ENCODE data around the gene USF3. TPM values are rescaled to one million over a fixed set of nuclear protein-coding genes. Genes with fewer than 3 reads are reported as not detected.

The USF3 gene
- total and polyA plus RNA-seq, 4 donors = 5.2 to 21.3 (median 9.8) TPM

DNA sequence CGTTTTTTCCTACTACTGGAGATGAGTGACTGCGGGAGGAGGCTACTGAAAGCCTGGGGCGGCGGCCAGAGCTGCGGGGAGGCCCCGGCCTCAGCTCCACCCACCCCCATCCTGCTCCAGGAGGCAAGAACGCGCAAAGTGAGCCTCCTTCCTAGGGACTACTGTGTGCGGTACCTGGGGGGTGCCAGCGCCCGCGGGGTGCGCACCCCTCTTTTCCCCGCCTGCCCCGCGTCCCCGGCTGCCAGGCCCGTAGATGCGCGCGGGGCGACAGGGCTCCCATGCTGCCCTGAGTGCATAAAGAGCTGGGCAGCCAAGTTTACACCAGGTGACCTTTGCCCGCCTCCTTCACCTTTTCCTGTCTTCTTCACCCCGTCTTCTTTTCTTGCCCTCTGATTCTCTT lies 2.5 kb upstream of the USF3 start:
- H3K4me3 ChIP-seq = no peak overlapping the region
- H3K27me3 ChIP-seq (ENCODE audit: control insufficient read depth in 3 of 3, insufficient read depth in 3 of 3, low read length in 2 of 3) = no peaks in the 10 kb centered on the region
- WGBS, 2 donors = 26 to 40% methylated on average over 24 of the region's 24 CpGs
- TF ChIP-seq, protein P1, sequence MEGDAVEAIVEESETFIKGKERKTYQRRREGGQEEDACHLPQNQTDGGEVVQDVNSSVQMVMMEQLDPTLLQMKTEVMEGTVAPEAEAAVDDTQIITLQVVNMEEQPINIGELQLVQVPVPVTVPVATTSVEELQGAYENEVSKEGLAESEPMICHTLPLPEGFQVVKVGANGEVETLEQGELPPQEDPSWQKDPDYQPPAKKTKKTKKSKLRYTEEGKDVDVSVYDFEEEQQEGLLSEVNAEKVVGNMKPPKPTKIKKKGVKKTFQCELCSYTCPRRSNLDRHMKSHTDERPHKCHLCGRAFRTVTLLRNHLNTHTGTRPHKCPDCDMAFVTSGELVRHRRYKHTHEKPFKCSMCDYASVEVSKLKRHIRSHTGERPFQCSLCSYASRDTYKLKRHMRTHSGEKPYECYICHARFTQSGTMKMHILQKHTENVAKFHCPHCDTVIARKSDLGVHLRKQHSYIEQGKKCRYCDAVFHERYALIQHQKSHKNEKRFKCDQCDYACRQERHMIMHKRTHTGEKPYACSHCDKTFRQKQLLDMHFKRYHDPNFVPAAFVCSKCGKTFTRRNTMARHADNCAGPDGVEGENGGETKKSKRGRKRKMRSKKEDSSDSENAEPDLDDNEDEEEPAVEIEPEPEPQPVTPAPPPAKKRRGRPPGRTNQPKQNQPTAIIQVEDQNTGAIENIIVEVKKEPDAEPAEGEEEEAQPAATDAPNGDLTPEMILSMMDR (IDR thresholded peaks at IDR 0.05; ENCODE audit: control extremely low read depth, extremely low read depth) = no peak
- peak overlapping the region in 1 of 2 donors; percentile 23 for H3K9ac ChIP-seq (ENCODE audit: insufficient read depth in 1 of 2, low read length in 2 of 2)
- no peaks in the 10 kb centered on the region for H3K9me3 ChIP-seq (ENCODE audit: control insufficient read depth in 4 of 4, insufficient read depth in 3 of 4, low read length in 3 of 4)
- peak overlapping the region in 1 of 2 donors; percentile 45 for H3K27ac ChIP-seq (ENCODE audit: low read depth in 1 of 2, low read length in 1 of 2)
- ATAC-seq (ENCODE audit: insufficient read depth, low FRiP score) (no peak), DNase-seq (peak; percentile 13 to 35 (median 16))
- peaks cover 0 to 27% (median 13%) of the 10 kb centered on the region in 5 donors for H3K4me1 ChIP-seq (ENCODE audit: control insufficient read depth in 5 of 5, insufficient read depth in 5 of 5, low read length in 5 of 5)
- H3K36me3 ChIP-seq (ENCODE audit: control insufficient read depth in 4 of 4, insufficient read depth in 4 of 4, low read length in 4 of 4) = no peaks in the 10 kb centered on the region

DNA sequence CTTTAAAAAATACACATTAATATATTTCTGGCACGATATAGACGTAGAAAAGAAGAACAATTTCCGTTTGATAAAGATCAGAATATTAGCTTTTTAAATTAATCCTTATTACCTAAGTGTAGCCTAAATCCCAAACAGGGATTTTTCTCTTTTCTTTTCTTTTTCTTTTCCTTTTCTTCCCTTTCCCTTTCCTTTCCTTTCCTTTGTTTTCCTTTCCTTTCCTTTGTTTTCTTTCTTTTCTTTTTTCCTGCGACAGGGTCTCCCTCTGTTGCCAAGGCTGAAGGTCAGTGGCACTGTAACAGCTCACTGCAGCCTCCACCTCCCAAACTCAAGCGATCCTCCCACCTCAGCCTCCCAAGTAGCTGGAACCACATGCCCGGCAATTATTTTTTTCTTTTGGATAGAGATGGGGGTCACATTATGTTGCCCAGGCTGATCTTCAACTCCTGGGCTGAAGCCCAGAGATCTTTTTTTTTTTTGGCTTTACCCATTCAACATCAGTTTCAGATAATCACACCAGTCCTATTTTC lies 1.8 kb upstream of the USF3 start:
- DNase-seq (no peak), ATAC-seq (ENCODE audit: insufficient read depth, low FRiP score) (no peak)
- TF ChIP-seq, protein P1 (IDR thresholded peaks at IDR 0.05; ENCODE audit: control extremely low read depth, extremely low read depth) = no peak
- Histone ChIP-seq H3K4me3 (no peak overlapping the region), H3K9ac (ENCODE audit: insufficient read depth in 1 of 2, low read length in 2 of 2) (peak overlapping the region in 1 of 2 donors; percentile 99), H3K9me3 (ENCODE audit: control insufficient read depth in 4 of 4, insufficient read depth in 3 of 4, low read length in 3 of 4) (no peaks in the 10 kb centered on the region), H3K27ac (ENCODE audit: low read depth in 1 of 2, low read length in 1 of 2) (no peak overlapping the region), H3K36me3 (ENCODE audit: control insufficient read depth in 4 of 4, insufficient read depth in 4 of 4, low read length in 4 of 4) (no peaks in the 10 kb centered on the region), H3K4me1 (ENCODE audit: control insufficient read depth in 5 of 5, insufficient read depth in 5 of 5, low read length in 5 of 5) (peaks cover 0 to 27% (median 16%) of the 10 kb centered on the region in 5 donors), H3K27me3 (ENCODE audit: control insufficient read depth in 3 of 3, insufficient read depth in 3 of 3, low read length in 2 of 3) (no peaks in the 10 kb centered on the region)
- WGBS, 2 donors = 74 to 76% methylated on average over 6 of the region's 6 CpGs

GRCh38 chr3:113697500-113698090 lies 1.2 kb upstream of the USF3 start:
- Histone ChIP-seq H3K9me3 (ENCODE audit: control insufficient read depth in 4 of 4, insufficient read depth in 3 of 4, low read length in 3 of 4) (no peaks in the 10 kb centered on the region), H3K9ac (ENCODE audit: insufficient read depth in 1 of 2, low read length in 2 of 2) (peak overlapping the region; percentile 37 to 99), H3K36me3 (ENCODE audit: control insufficient read depth in 4 of 4, insufficient read depth in 4 of 4, low read length in 4 of 4) (no peaks in the 10 kb centered on the region), H3K27ac (ENCODE audit: low read depth in 1 of 2, low read length in 1 of 2) (peak overlapping the region; percentile 84 to 88), H3K4me1 (ENCODE audit: control insufficient read depth in 5 of 5, insufficient read depth in 5 of 5, low read length in 5 of 5) (peaks cover 0 to 27% (median 16%) of the 10 kb centered on the region in 5 donors), H3K4me3 (peak overlapping the region; percentile 42), H3K27me3 (ENCODE audit: control insufficient read depth in 3 of 3, insufficient read depth in 3 of 3, low read length in 2 of 3) (no peaks in the 10 kb centered on the region)
- no peak for ATAC-seq (ENCODE audit: insufficient read depth, low FRiP score)
- DNase-seq = peak in 2 of 3 donors; percentile 62 to 68
- TF ChIP-seq, protein P1 (IDR thresholded peaks at IDR 0.05; ENCODE audit: control extremely low read depth, extremely low read depth) = no peak
- WGBS, 2 donors = 9 to 10% methylated on average over 10 of the region's 10 CpGs
